H4 (cell line): ENCODE measurements around the gene ADAMTSL3. TPM values are rescaled to one million over a fixed set of nuclear protein-coding genes. Genes with fewer than 3 reads are reported as not detected.
A peak's percentile ranks its signal among the peaks of the same experiment; 100 is the strongest.

ENCODE experiments used
- DNase-seq: peaks from one replicate; pipeline ENCODE4 v3.0.0-alpha.2; 2015; ENCODE audit warnings: low spot score
- total RNA-seq: library from RNA; depleted of rRNA; stranded (reverse); fragments of >200 nt; shearing (Covaris generic); gene quantifications from 2 replicates; pipeline ENCODE4 v1.2.3, GENCODE V29; 2014

ADAMTSL3 gene
- total RNA-seq, 1 experiment from 2014 or later, result 0.17 TPM

GRCh38 chr15:83816124-83816883 lies 162.4 kb downstream of the ADAMTSL3 start:
- no peak for DNase-seq

GRCh38 chr15:83818591-83818990 lies 164.7 kb downstream of the ADAMTSL3 start:
- no peak for DNase-seq

GRCh38 chr15:83830381-83830780 lies 176.5 kb downstream of the ADAMTSL3 start:
- no peak for DNase-seq

- no peak for DNase-seq
Observed at GRCh38 chr15:83833569-83833968, 179.6 kb downstream of the ADAMTSL3 start.

- DNase-seq, result no peak
Observed at GRCh38 chr15:83835479-83835878, 181.6 kb downstream of the ADAMTSL3 start.

- DNase-seq, result peak; percentile 53
Observed at GRCh38 chr15:83837945-83838571, 184.1 kb downstream of the ADAMTSL3 start.

- DNase-seq, result no peak
Observed at GRCh38 chr15:83838763-83839162, 184.8 kb downstream of the ADAMTSL3 start.

- DNase-seq, result no peak
Observed at GRCh38 chr15:83842281-83842680, 188.4 kb downstream of the ADAMTSL3 start.

- DNase-seq, result no peak
Observed at GRCh38 chr15:83843471-83843871, 189.5 kb downstream of the ADAMTSL3 start.

- no peak for DNase-seq
Observed at GRCh38 chr15:83844742-83845141, 190.8 kb downstream of the ADAMTSL3 start.

- no peak for DNase-seq
Observed at GRCh38 chr15:83845230-83845629, 191.3 kb downstream of the ADAMTSL3 start.

GRCh38 chr15:83846847-83847246 lies 192.9 kb downstream of the ADAMTSL3 start:
- peak; percentile 49 for DNase-seq

- peak; percentile 63 for DNase-seq
Observed at GRCh38 chr15:83848315-83849050, 194.6 kb downstream of the ADAMTSL3 start.

GRCh38 chr15:83850015-83850414 lies 196.1 kb downstream of the ADAMTSL3 start:
- no peak for DNase-seq

GRCh38 chr15:83850501-83851245 lies 196.8 kb downstream of the ADAMTSL3 start:
- no peak for DNase-seq

GRCh38 chr15:83853232-83853631 lies 199.3 kb downstream of the ADAMTSL3 start:
- no peak for DNase-seq

- DNase-seq, result no peak
Observed at GRCh38 chr15:83854321-83854720, 200.4 kb downstream of the ADAMTSL3 start.

GRCh38 chr15:83854950-83855707 lies 201.2 kb downstream of the ADAMTSL3 start:
- DNase-seq, result no peak

- DNase-seq, result no peak
Observed at GRCh38 chr15:83855956-83856355, 202.0 kb downstream of the ADAMTSL3 start.

- no peak for DNase-seq
Observed at GRCh38 chr15:83858820-83859505, 205.0 kb downstream of the ADAMTSL3 start.

GRCh38 chr15:83866692-83867091 lies 212.8 kb downstream of the ADAMTSL3 start:
- DNase-seq, result no peak
